CD4-positive, alpha-beta T cell treated with Interferon gamma for 1 hour (primary cell): ENCODE data around the gene TMEM254.
"Not testable (repeated sequence)": the region's sequence is repeated elsewhere in the genome, so short reads cannot be mapped to it uniquely, and the experiment has no call there.

Experiments
- DNase-seq: peaks from one replicate; pipeline ENCODE4 v3.0.0-alpha.2; 2020

The TMEM254 gene

DNA sequence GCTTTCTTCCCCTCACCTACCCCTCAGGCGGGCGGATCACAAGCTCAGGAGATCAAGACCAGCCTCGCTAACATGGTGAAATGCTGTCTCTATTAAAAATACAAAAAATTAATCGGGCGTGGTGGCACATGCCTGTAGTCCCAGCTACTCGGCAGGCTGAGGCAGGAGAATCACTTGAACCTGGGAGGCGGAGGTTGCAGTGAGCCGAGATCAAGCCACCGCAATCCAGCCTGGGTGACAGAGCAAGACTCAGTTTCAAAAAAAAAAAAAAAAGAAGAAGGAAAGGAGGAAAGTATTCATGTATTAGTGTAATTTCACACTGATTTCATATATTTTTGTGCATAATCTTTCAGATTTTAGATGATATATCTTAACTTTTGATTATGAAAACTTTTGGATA lies 55.2 kb downstream of the TMEM254 start:
- not testable (repeated sequence) for DNase-seq

DNA sequence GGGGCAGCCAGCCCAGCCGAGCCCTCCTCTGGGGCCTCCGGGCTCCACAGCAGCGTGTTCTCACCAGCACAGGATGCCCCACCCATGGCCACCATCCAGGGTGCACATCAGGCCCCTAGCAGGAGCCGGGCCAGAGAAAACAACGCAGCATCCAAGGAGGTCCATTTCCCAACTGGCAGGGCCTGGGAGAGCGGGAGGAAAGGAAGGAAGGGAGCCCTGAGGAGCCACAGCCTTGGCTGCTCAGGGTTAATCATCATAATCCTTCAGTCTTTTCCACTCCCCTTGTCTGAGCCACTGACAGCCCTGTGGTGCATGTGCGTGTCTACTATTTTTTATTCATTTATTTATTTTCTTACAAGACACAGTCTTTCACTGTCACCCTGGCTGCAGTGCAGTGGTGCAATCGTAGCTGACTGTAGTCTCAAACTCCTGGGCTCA lies 57.7 kb downstream of the TMEM254 start:
- no peak for DNase-seq

DNA sequence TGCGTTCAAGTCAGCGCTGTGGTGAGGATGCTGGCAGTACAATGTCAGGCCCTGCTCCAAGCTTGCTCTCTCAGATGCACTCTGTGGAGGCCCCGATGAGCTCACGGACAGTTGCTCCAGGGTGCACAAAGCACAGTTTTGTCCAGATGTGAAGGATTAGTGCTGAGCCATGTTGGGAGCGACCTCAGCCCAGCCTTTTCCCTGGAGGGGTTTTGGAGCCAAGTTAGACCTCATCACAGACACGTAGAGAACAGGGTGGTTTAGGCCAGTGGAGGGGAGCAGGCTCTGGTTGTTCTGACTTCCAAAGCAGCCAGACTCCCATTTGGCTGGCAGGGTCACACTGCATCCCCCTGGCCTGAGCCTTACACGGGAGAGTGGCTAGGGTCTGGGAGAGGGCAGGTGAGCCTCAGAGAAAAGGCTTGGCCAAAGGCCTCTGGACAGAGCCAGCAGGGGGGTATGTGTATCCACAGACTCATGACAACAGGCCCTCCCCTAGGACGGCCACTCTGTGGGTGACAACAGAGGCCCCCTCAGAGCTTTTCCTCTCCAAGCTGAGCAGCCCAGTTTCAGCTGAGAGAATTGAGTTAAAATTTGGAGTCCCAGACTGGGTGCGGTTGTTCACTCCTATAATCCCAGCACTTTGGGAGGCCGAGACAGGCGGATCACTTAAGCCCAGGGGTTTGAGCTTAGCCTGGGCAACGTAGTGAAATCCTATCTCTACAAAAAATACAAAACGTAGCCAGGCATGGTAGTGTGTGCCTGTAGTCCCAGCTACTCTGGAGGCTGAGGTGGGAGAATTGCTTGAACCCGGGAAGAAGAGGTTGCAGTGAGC lies 58.8 kb downstream of the TMEM254 start:
- DNase-seq = no peak

- no peak for DNase-seq
These were observed 59.5 kb downstream of the TMEM254 start for GRCh38 chr10:80137920-80138319.

DNA sequence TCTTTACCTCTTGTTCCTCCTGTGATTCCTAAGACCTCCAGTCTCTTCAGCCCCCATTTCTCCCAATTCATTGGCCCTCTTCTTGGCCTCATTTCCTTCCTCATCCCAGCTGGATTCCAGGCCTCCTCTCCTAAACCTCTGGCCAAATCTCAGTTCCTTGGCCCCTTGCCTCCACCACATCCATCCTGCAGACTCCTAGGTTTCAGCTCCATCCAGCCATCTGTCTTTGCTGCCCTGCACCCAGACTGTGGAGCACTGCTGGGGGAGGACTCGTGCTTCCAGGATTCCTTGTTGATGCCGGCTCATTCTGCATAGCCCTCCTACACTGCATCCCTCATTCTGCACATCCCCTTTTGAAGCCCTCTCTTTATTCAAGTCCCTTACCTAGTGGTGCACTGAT lies 60.8 kb downstream of the TMEM254 start:
- no peak for DNase-seq

DNA sequence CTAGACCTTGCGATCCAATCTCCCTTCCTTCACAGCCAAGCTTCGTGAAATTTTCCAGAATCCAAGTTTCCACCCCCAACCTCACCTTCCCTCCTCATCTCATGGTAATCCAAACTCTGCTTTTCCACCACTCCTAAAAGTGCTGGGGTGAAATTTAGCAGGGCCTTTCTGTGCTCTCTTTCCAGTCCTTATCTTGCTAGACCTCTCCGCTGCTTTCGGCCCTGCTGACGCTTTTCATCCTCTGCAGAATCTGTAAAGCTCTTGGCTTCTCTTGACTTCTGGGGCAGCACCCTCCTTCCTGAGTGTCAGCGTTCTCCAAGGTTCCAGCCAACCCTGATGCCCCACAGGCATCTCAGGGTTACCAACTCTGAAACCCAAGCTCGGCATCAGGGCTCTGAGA lies 61.8 kb downstream of the TMEM254 start:
- DNase-seq = no peak

GRCh38 chr10:80141696-80142460 lies 63.4 kb downstream of the TMEM254 start:
- DNase-seq = no peak
